Measurements from ENCODE around the gene GRID1.

GRID1 gene

GRCh38 chr10:86339226-86339865 is 27.2 kb downstream of the GRID1 start:
- DNase-seq (ENCODE audit: low read depth in 2 of 2) = no peak
- TF ChIP-seq CTCF (IDR thresholded peaks at IDR 0.05; ENCODE audit: low read depth, low read length) = no peak
- H3K4me3 ChIP-seq (replicated peaks in 1 of 2; ENCODE audit: low read depth in 2 of 2, low read length in 2 of 2) = no peak overlapping the region

DNA sequence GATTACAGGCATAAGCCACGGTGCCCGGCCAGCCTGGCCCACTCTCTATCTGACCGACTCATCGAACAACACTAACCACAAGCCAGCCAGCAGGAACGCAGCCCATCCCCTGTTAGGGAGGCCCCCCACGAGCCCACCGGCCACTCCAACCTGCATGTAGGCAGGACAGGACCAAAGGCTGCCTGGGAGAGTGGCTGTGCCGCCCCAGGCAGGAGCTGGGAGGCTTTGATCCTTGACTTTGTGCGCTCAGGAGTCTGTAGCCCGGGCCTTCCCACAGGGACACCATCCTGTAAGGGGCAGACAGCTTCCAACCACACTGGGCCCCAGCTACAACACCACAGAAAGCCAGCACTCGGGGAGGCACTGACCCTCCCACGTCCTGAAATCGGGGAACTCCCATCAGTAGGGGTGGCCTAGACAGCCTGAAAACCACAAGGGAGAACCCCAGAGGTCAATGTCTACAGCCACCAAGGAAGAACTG is 29.4 kb downstream of the GRID1 start:
- no peak for TF ChIP-seq CTCF (IDR thresholded peaks at IDR 0.05; ENCODE audit: low read depth, low read length)
- no peak for DNase-seq (ENCODE audit: low read depth in 2 of 2)
- no peak overlapping the region for H3K4me3 ChIP-seq (replicated peaks in 1 of 2; ENCODE audit: low read depth in 2 of 2, low read length in 2 of 2)

- no peak for DNase-seq (ENCODE audit: low read depth in 2 of 2)
- no peak overlapping the region for H3K4me3 ChIP-seq (replicated peaks in 1 of 2; ENCODE audit: low read depth in 2 of 2, low read length in 2 of 2)
- TF ChIP-seq CTCF (IDR thresholded peaks at IDR 0.05; ENCODE audit: low read depth, low read length) = no peak
These were observed 30.3 kb downstream of the GRID1 start for GRCh38 chr10:86336341-86336740.

GRCh38 chr10:86335831-86336230 is 30.8 kb downstream of the GRID1 start:
- TF ChIP-seq CTCF (IDR thresholded peaks at IDR 0.05; ENCODE audit: low read depth, low read length) = no peak
- H3K4me3 ChIP-seq (replicated peaks in 1 of 2; ENCODE audit: low read depth in 2 of 2, low read length in 2 of 2) = no peak overlapping the region
- no peak for DNase-seq (ENCODE audit: low read depth in 2 of 2)

- DNase-seq (ENCODE audit: low read depth in 2 of 2) = no peak
These were observed 31.3 kb downstream of the GRID1 start for GRCh38 chr10:86335257-86335656.

GRCh38 chr10:86334488-86335085 is 32.0 kb downstream of the GRID1 start:
- no peak for DNase-seq (ENCODE audit: low read depth in 2 of 2)
- no peak for TF ChIP-seq CTCF (IDR thresholded peaks at IDR 0.05; ENCODE audit: low read depth, low read length)
- H3K4me3 ChIP-seq (replicated peaks in 1 of 2; ENCODE audit: low read depth in 2 of 2, low read length in 2 of 2) = no peak overlapping the region

More at GRCh38 chr10:86335257-86335656, 31.3 kb downstream of the GRID1 start:
- no peak for TF ChIP-seq CTCF (IDR thresholded peaks at IDR 0.05; ENCODE audit: low read depth, low read length)
- no peak overlapping the region for H3K4me3 ChIP-seq (replicated peaks in 1 of 2; ENCODE audit: low read depth in 2 of 2, low read length in 2 of 2)
